ENCODE measurements around the gene RIN3.

DNA sequence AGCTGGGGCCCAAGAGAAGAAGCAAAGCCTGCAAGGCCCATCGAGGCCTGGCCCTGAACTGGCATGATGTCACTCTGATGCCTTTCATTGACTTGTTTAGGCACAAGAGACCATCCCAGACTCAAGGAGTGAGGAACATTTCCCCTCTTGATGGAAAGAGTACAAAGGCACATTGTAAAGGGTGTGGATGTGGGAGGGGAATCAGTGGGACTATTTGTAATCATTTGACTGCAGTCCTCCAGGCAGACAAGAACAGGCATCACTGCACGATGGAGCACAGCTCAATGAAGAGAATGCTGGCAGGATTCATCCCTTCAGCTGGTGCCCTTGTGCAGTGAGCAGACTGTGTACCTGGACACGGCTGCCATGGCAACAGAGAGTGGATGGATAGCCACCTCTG, 147.0 kb downstream of the RIN3 start:
- TF ChIP-seq POLR2AphosphoS5 (IDR thresholded peaks at IDR 0.05; ENCODE audit: insufficient read depth, low read depth, low read length) (no peak), CTCF (IDR thresholded peaks at IDR 0.05; ENCODE audit: extremely low read depth in 1 of 2, insufficient read depth in 1 of 2, low read depth in 1 of 2, low read length in 2 of 2) (no peak), EZH2 (IDR thresholded peaks at IDR 0.05; ENCODE audit: borderline replicate concordance, low read depth, low read length, severe bottlenecking) (no peak), GATA2 (IDR thresholded peaks at IDR 0.05; ENCODE audit: insufficient read depth, insufficient read length, low read depth, low read length) (no peak), POLR2A (IDR thresholded peaks at IDR 0.05; ENCODE audit: low read depth, low read length) (no peak), JUN (IDR thresholded peaks at IDR 0.05; ENCODE audit: borderline replicate concordance, insufficient read depth, insufficient read length, low read depth) (no peak), MYC (IDR thresholded peaks at IDR 0.05; ENCODE audit: low read depth, low read length) (no peak)
- TF ChIP-seq, protein P1, sequence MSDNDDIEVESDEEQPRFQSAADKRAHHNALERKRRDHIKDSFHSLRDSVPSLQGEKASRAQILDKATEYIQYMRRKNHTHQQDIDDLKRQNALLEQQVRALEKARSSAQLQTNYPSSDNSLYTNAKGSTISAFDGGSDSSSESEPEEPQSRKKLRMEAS (IDR thresholded peaks at IDR 0.05; ENCODE audit: insufficient read depth, insufficient read length): no peak
